Activated naive CD4-positive, alpha-beta T cell treated with anti-CD3 and anti-CD28 coated beads, Interleukin-2, amount 10 ng/mL, durations not matched to agents 7 days and 5 days (primary cell): ENCODE measurements around the gene CLDN9.

Experiments used
- CTCF ChIA-PET: fragments of 350-600 bp; sonication (Branson Sonifier 250); formaldehyde crosslinking; loops from one replicate; lab custom pipeline; 2021; ENCODE audit warnings: antibody characterized with exemption; lab: Charles Lee
- DNase-seq: peaks from one replicate; pipeline ENCODE4 v3.0.0-alpha.2; 2020
- H3K27ac Mint-ChIP-seq: one replicate; pipeline ENCODE4 v1.8.0; 2021; ENCODE audit warnings: mild to moderate bottlenecking, moderate library complexity, mixed read lengths
- H3K27me3 Mint-ChIP-seq: one replicate; pipeline ENCODE4 v1.8.0; 2021; ENCODE audit warnings: mild to moderate bottlenecking, mixed read lengths
- H3K36me3 Mint-ChIP-seq: one replicate; pipeline ENCODE4 v1.8.0; 2021; ENCODE audit warnings: mixed read lengths
- H3K4me1 Mint-ChIP-seq: one replicate; pipeline ENCODE4 v1.8.0; 2021; ENCODE audit warnings: mixed read lengths
- H3K4me3 Mint-ChIP-seq: one replicate; pipeline ENCODE4 v1.8.0; 2021; ENCODE audit warnings: mild to moderate bottlenecking, moderate library complexity, mixed read lengths
- H3K9me3 Mint-ChIP-seq: one replicate; pipeline ENCODE4 v1.8.0; 2021; ENCODE audit warnings: mixed read lengths

Gene CLDN9

GRCh38 chr16:2980227-2981176, 32.2 kb upstream of the CLDN9 start, which contains the start of gene PKMYT1:
Gene PKMYT1, minus strand, starts transcription at chr16:2980446. Its CDS starts 789 bp downstream, at chr16:2979657.
- peak within 1 kb of the TSS; percentile 88 for H3K4me3 Mint-ChIP-seq
- no peaks in the 10 kb centered on the region for H3K9me3 Mint-ChIP-seq
- peaks cover 13% of the 10 kb centered on the region for H3K36me3 Mint-ChIP-seq
- H3K4me1 Mint-ChIP-seq: peaks cover 46% of the 10 kb centered on the region
- CTCF ChIA-PET: interaction anchor here (1.0 to 2.2 kb wide), 6 partner anchors 11 to 76 kb away, joined by 3 to 14 read pairs (median 4); partner anchors contain the start of gene PAQR4
- peaks cover 21% of the 10 kb centered on the region for H3K27me3 Mint-ChIP-seq
- peak; percentile 95 for DNase-seq
- H3K27ac Mint-ChIP-seq: peak within 1 kb of the TSS; percentile 86

- Mint-ChIP-seq H3K4me1 (peaks cover 46% of the 10 kb centered on the region), H3K27ac (peak overlapping the region; percentile 82), H3K27me3 (peaks cover 29% of the 10 kb centered on the region), H3K36me3 (peaks cover 13% of the 10 kb centered on the region), H3K9me3 (no peaks in the 10 kb centered on the region), H3K4me3 (peak overlapping the region; percentile 88)
- CTCF ChIA-PET: interaction anchor here (1.0 to 2.2 kb wide), 7 partner anchors 12 to 75 kb away, joined by 3 to 14 read pairs (median 4); partner anchors contain the start of gene PAQR4
- DNase-seq: no peak
These were observed 31.4 kb upstream of the CLDN9 start for GRCh38 chr16:2981177-2981898.

- Mint-ChIP-seq H3K4me1 (peaks cover 44% of the 10 kb centered on the region), H3K36me3 (peaks cover 12% of the 10 kb centered on the region), H3K27ac (peak overlapping the region; percentile 75), H3K9me3 (no peaks in the 10 kb centered on the region), H3K27me3 (peaks cover 34% of the 10 kb centered on the region), H3K4me3 (peak overlapping the region; percentile 88)
- no peak for DNase-seq
- CTCF ChIA-PET: interaction anchor here (1.2 to 2.2 kb wide), 5 partner anchors 12 to 55 kb away, joined by 3 to 14 read pairs (median 4); partner anchors contain the start of gene PAQR4
These were observed 30.8 kb upstream of the CLDN9 start for GRCh38 chr16:2981899-2982250.

GRCh38 chr16:2982402-2982801, 30.3 kb upstream of the CLDN9 start:
- peaks cover 7% of the 10 kb centered on the region for H3K36me3 Mint-ChIP-seq
- no peak for DNase-seq
- H3K27me3 Mint-ChIP-seq: peaks cover 36% of the 10 kb centered on the region
- CTCF ChIA-PET: interaction anchor here (0.9 to 1.3 kb wide), 4 partner anchors 12 to 106 kb away, joined by 3 to 5 read pairs (median 3); no protein-coding TSS in a partner anchor
- peaks cover 39% of the 10 kb centered on the region for H3K4me1 Mint-ChIP-seq
- H3K27ac Mint-ChIP-seq: no peak overlapping the region
- no peak overlapping the region for H3K4me3 Mint-ChIP-seq
- no peaks in the 10 kb centered on the region for H3K9me3 Mint-ChIP-seq

- Mint-ChIP-seq H3K27me3 (peaks cover 48% of the 10 kb centered on the region), H3K4me3 (peak overlapping the region; percentile 38), H3K9me3 (no peaks in the 10 kb centered on the region), H3K36me3 (no peaks in the 10 kb centered on the region), H3K27ac (no peak overlapping the region), H3K4me1 (peaks cover 30% of the 10 kb centered on the region)
- CTCF ChIA-PET: interaction anchor here (0.6 to 1.2 kb wide), 4 partner anchors 19 to 57 kb away, joined by 3 read pairs; no protein-coding TSS in a partner anchor
- peak; percentile 79 for DNase-seq
These were observed 29.0 kb upstream of the CLDN9 start for GRCh38 chr16:2983706-2984136.

- H3K36me3 Mint-ChIP-seq: no peaks in the 10 kb centered on the region
- H3K9me3 Mint-ChIP-seq: no peaks in the 10 kb centered on the region
- no peak overlapping the region for H3K27ac Mint-ChIP-seq
- no peak for DNase-seq
- CTCF ChIA-PET: interaction anchor here (1.4 to 1.6 kb wide), 2 partner anchors 8 to 22 kb away, joined by 3 to 4 read pairs; partner anchors contain the start of gene KREMEN2
- peaks cover 65% of the 10 kb centered on the region for H3K27me3 Mint-ChIP-seq
- peaks cover 26% of the 10 kb centered on the region for H3K4me1 Mint-ChIP-seq
- H3K4me3 Mint-ChIP-seq: no peak overlapping the region
These were observed 27.3 kb upstream of the CLDN9 start for GRCh38 chr16:2985462-2985861.

GRCh38 chr16:2985893-2986355, 26.8 kb upstream of the CLDN9 start:
- no peak for DNase-seq
- CTCF ChIA-PET: interaction anchor here (1.4 to 1.6 kb wide), 2 partner anchors 8 to 22 kb away, joined by 3 to 4 read pairs; partner anchors contain the start of gene KREMEN2
- Mint-ChIP-seq H3K4me3 (no peak overlapping the region), H3K27ac (no peak overlapping the region), H3K9me3 (no peaks in the 10 kb centered on the region), H3K4me1 (peaks cover 23% of the 10 kb centered on the region), H3K27me3 (peaks cover 69% of the 10 kb centered on the region), H3K36me3 (no peaks in the 10 kb centered on the region)

GRCh38 chr16:2986623-2987188, 26.0 kb upstream of the CLDN9 start:
- no peak overlapping the region for H3K27ac Mint-ChIP-seq
- peaks cover 76% of the 10 kb centered on the region for H3K27me3 Mint-ChIP-seq
- H3K4me3 Mint-ChIP-seq: no peak overlapping the region
- DNase-seq: no peak
- peaks cover 15% of the 10 kb centered on the region for H3K4me1 Mint-ChIP-seq
- no peaks in the 10 kb centered on the region for H3K36me3 Mint-ChIP-seq
- no peaks in the 10 kb centered on the region for H3K9me3 Mint-ChIP-seq
- CTCF ChIA-PET: interaction anchor here (1.0 kb wide), 1 partner anchor 41 kb away, joined by 3 read pairs; no protein-coding TSS in a partner anchor

GRCh38 chr16:2987286-2987685, 25.4 kb upstream of the CLDN9 start:
- DNase-seq: no peak
- H3K27ac Mint-ChIP-seq: no peak overlapping the region
- no peaks in the 10 kb centered on the region for H3K36me3 Mint-ChIP-seq
- CTCF ChIA-PET: interaction anchor here (1.0 kb wide), 1 partner anchor 41 kb away, joined by 3 read pairs; no protein-coding TSS in a partner anchor
- H3K27me3 Mint-ChIP-seq: peaks cover 80% of the 10 kb centered on the region
- H3K9me3 Mint-ChIP-seq: no peaks in the 10 kb centered on the region
- peaks cover 12% of the 10 kb centered on the region for H3K4me1 Mint-ChIP-seq
- no peak overlapping the region for H3K4me3 Mint-ChIP-seq

GRCh38 chr16:2987833-2988232, 24.9 kb upstream of the CLDN9 start:
- DNase-seq: no peak
- Mint-ChIP-seq H3K27me3 (peaks cover 78% of the 10 kb centered on the region), H3K4me1 (peaks cover 10% of the 10 kb centered on the region), H3K4me3 (no peak overlapping the region), H3K36me3 (no peaks in the 10 kb centered on the region), H3K9me3 (no peaks in the 10 kb centered on the region), H3K27ac (no peak overlapping the region)
- CTCF ChIA-PET: interaction anchor here (1.0 to 1.1 kb wide), 2 partner anchors 19 to 40 kb away, joined by 3 read pairs; no protein-coding TSS in a partner anchor

- H3K36me3 Mint-ChIP-seq: no peaks in the 10 kb centered on the region
- no peak overlapping the region for H3K4me3 Mint-ChIP-seq
- peaks cover 76% of the 10 kb centered on the region for H3K27me3 Mint-ChIP-seq
- no peak for DNase-seq
- CTCF ChIA-PET: interaction anchor here (1.1 kb wide), 1 partner anchor 18 kb away, joined by 3 read pairs; no protein-coding TSS in a partner anchor
- H3K9me3 Mint-ChIP-seq: no peaks in the 10 kb centered on the region
- no peak overlapping the region for H3K27ac Mint-ChIP-seq
- peaks cover 5% of the 10 kb centered on the region for H3K4me1 Mint-ChIP-seq
These were observed 24.1 kb upstream of the CLDN9 start for GRCh38 chr16:2988590-2989099.

GRCh38 chr16:2990891-2991290, 21.8 kb upstream of the CLDN9 start:
- CTCF ChIA-PET: no interaction called here

More at GRCh38 chr16:2990891-2991290, 21.8 kb upstream of the CLDN9 start:
- Mint-ChIP-seq H3K4me1 (no peaks in the 10 kb centered on the region), H3K27me3 (peaks cover 69% of the 10 kb centered on the region), H3K9me3 (no peaks in the 10 kb centered on the region), H3K36me3 (no peaks in the 10 kb centered on the region), H3K27ac (no peak overlapping the region), H3K4me3 (no peak overlapping the region)
- no peak for DNase-seq
